Gastroesophageal sphincter (tissue), 4 donors: Measurements from ENCODE around the gene ZGPAT. TPM values are rescaled to one million over a fixed set of nuclear protein-coding genes. Genes with fewer than 3 reads are reported as not detected.

Source experiments
- ATAC-seq: fragments of 150-250 bp; one replicate; pipeline ENCODE4 v1.9.1; 2016; ENCODE audit warnings: mild to moderate bottlenecking, moderate library complexity
- H3K27ac ChIP-seq, 4 donors: fragments of 200-600 bp; sonication (generic) in 3 of 4; 1 replicate in 3 of 4; 2 replicates in 1 of 4; pipeline ENCODE4 v1.5.1; 2016 to 2019
- H3K27me3 ChIP-seq: fragments of 200-600 bp; sonication (generic); one replicate; pipeline ENCODE4 v1.5.1; 2019
- H3K36me3 ChIP-seq, 2 donors: fragments of 200-600 bp; sonication (generic); one replicate each; pipeline ENCODE4 v1.5.1; 2019; ENCODE audit warnings: control low read depth in 1 of 2
- H3K4me1 ChIP-seq, 3 donors: fragments of 200-600 bp; sonication (generic); 1 replicate in 2 of 3; 2 replicates in 1 of 3; pipeline ENCODE4 v1.5.1; 2016 to 2019; ENCODE audit warnings: control low read depth in 2 of 3
- H3K4me3 ChIP-seq, 2 donors: fragments of 200-600 bp; sonication (generic); one replicate each; pipeline ENCODE4 v1.5.1; 2019; ENCODE audit warnings: mild to moderate bottlenecking in 1 of 2, moderate library complexity in 1 of 2
- H3K9me3 ChIP-seq, 3 donors: fragments of 200-600 bp; sonication (generic); one replicate each; pipeline ENCODE4 v1.5.1; 2017 to 2019; ENCODE audit warnings: control low read depth in 2 of 3
- EP300 ChIP-seq: sonication (generic); formaldehyde crosslinking; IDR thresholded peaks from one replicate; pipeline ENCODE4 v1.6.1; 2017; ENCODE audit warnings: antibody characterized with exemption, mild to moderate bottlenecking
- POLR2A ChIP-seq, 2 donors: fragments of 450-650 bp; IDR thresholded peaks; one replicate each; pipeline ENCODE4 v1.6.1; 2017; ENCODE audit warnings: antibody characterized with exemption in 2 of 2, mild to moderate bottlenecking in 2 of 2, moderate library complexity in 1 of 2
- POLR2AphosphoS5 ChIP-seq: sonication (generic); formaldehyde crosslinking; IDR thresholded peaks from one replicate; pipeline ENCODE4 v1.6.1; 2017; ENCODE audit warnings: antibody characterized with exemption
- WGBS, 2 donors: methylation state at CpG; one replicate each; pipeline ENCODE4 v1.1.5; 2018; ENCODE audit warnings: low coverage in 1 of 2; 5-methylcytosine and 5-hydroxymethylcytosine counted together
- total RNA-seq, 4 donors: library from RNA; depleted of rRNA; stranded (reverse); fragments of >200 nt; gene quantifications; one replicate each; pipeline ENCODE4 v1.1.0, GENCODE V29; 2016
- TF ChIP-seq, protein P1 (sequence below), 4 experiments: fragments of 200-600 bp in 2 of 4; fragments of 450-650 bp in 2 of 4; sonication (generic) in 1 of 4; IDR thresholded peaks; one replicate each; pipeline ENCODE4 v1.5.1; 2017 to 2019; ENCODE audit warnings: antibody characterized with exemption in 4 of 4, mild to moderate bottlenecking in 2 of 4, moderate library complexity in 2 of 4

The ZGPAT gene
- total RNA-seq, 4 donors from 2014 or later, result 21.7 to 51.7 (median 32.9) TPM

DNA sequence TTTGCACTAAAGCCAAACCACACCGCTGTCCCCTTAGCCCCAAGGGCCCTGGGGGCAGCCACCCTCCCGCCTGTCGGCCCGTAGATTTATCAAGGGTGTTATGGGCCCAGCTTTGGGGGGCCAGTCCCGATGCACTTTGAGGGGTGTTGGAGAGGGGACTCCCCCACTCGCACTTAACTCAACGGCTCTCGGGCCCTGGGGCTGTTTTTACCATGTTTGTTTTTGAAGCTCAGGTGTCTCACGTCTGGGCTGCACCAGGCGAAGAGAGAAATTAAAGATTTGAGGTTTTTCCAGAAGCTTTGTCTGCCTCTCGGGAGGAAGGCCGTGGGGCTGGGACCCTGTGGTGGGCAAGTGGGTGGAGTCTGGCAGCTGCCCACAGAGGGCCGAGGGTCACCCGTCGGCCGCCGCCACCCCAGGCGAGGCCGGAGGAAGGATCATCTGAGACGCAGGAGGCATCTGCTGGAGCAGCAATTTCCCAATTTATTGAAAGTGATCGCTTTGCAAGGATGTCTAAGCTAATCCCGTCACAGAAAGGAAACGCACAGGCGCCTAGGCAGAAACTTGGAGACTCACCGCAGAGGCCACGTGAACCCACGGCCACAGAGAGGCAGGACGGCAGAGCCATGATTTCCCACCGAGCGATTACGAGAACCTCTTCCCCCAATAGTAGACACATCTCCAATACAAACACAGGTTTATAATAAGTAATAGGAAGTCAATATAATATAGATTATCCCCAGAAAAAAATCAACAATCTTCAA, 35.6 kb downstream of the ZGPAT start:
- peaks cover 0 to 41% (median 19%) of the 10 kb centered on the region in 3 donors for H3K4me1 ChIP-seq
- H3K4me3 ChIP-seq, result no peak overlapping the region
- peaks cover 0 to 52% of the 10 kb centered on the region in 2 donors for H3K36me3 ChIP-seq
- H3K9me3 ChIP-seq, result no peaks in the 10 kb centered on the region
- H3K27ac ChIP-seq, result peak overlapping the region in 2 of 4 donors; percentile 52 to 95
- 80 to 95% methylated on average over 6 to 11 of the region's 31 CpGs for WGBS, 2 donors
- TF ChIP-seq EP300, result no peak
- TF ChIP-seq, protein P1, sequence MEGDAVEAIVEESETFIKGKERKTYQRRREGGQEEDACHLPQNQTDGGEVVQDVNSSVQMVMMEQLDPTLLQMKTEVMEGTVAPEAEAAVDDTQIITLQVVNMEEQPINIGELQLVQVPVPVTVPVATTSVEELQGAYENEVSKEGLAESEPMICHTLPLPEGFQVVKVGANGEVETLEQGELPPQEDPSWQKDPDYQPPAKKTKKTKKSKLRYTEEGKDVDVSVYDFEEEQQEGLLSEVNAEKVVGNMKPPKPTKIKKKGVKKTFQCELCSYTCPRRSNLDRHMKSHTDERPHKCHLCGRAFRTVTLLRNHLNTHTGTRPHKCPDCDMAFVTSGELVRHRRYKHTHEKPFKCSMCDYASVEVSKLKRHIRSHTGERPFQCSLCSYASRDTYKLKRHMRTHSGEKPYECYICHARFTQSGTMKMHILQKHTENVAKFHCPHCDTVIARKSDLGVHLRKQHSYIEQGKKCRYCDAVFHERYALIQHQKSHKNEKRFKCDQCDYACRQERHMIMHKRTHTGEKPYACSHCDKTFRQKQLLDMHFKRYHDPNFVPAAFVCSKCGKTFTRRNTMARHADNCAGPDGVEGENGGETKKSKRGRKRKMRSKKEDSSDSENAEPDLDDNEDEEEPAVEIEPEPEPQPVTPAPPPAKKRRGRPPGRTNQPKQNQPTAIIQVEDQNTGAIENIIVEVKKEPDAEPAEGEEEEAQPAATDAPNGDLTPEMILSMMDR (IDR thresholded peaks at IDR 0.05), result no peak
- TF ChIP-seq POLR2A (IDR thresholded peaks at IDR 0.05), result no peak
- no peak for TF ChIP-seq POLR2AphosphoS5
- ATAC-seq, result no peak
- H3K27me3 ChIP-seq, result no peaks in the 10 kb centered on the region

GRCh38 chr20:63744158-63744557, 36.3 kb downstream of the ZGPAT start:
- TF ChIP-seq POLR2AphosphoS5 (no peak), POLR2A (IDR thresholded peaks at IDR 0.05) (no peak), EP300 (no peak)
- TF ChIP-seq, protein P1 (IDR thresholded peaks at IDR 0.05), result no peak
- Histone ChIP-seq H3K27ac (peak overlapping the region in 1 of 4 donors; percentile 2), H3K4me1 (peaks cover 0 to 33% (median 12%) of the 10 kb centered on the region in 3 donors), H3K4me3 (no peak overlapping the region), H3K9me3 (no peaks in the 10 kb centered on the region), H3K27me3 (no peaks in the 10 kb centered on the region), H3K36me3 (peaks cover 0 to 52% of the 10 kb centered on the region in 2 donors)
- ATAC-seq, result no peak
- 50% methylated on average over 3 of the region's 4 CpGs; no CpG with 5 or more reads in 1 of the 2 donors for WGBS, 2 donors

- H3K9me3 ChIP-seq, result no peaks in the 10 kb centered on the region
- TF ChIP-seq POLR2A (IDR thresholded peaks at IDR 0.05) (no peak), POLR2AphosphoS5 (no peak), EP300 (no peak)
- TF ChIP-seq, protein P1 (IDR thresholded peaks at IDR 0.05), result no peak
- peaks cover 0 to 52% of the 10 kb centered on the region in 2 donors for H3K36me3 ChIP-seq
- ATAC-seq, result no peak
- 67 to 73% methylated on average over 4 to 13 of the region's 25 CpGs for WGBS, 2 donors
- no peaks in the 10 kb centered on the region for H3K27me3 ChIP-seq
- H3K27ac ChIP-seq, result peak overlapping the region in 1 of 4 donors; percentile 2
- no peak overlapping the region for H3K4me3 ChIP-seq
- peaks cover 0 to 32% (median 12%) of the 10 kb centered on the region in 3 donors for H3K4me1 ChIP-seq
Measured at GRCh38 chr20:63744574-63745423, 37.0 kb downstream of the ZGPAT start.

GRCh38 chr20:63745424-63745805, 37.6 kb downstream of the ZGPAT start:
- WGBS, 2 donors, result 77 to 85% methylated on average over 5 to 8 of the region's 15 CpGs
- Histone ChIP-seq H3K27ac (no peak overlapping the region), H3K36me3 (peaks cover 0 to 56% of the 10 kb centered on the region in 2 donors)

More at GRCh38 chr20:63745424-63745805, 37.6 kb downstream of the ZGPAT start:
- no peak for ATAC-seq
- Histone ChIP-seq H3K9me3 (no peaks in the 10 kb centered on the region), H3K4me1 (peaks cover 0 to 29% (median 12%) of the 10 kb centered on the region in 3 donors), H3K27me3 (no peaks in the 10 kb centered on the region), H3K4me3 (no peak overlapping the region)
- TF ChIP-seq POLR2A (IDR thresholded peaks at IDR 0.05), result no peak
- no peak for TF ChIP-seq POLR2AphosphoS5
- TF ChIP-seq, protein P1 (IDR thresholded peaks at IDR 0.05), result no peak
- TF ChIP-seq EP300, result no peak
